Mucosa of descending colon (tissue), 3 donors: ENCODE data around the gene IQCK. TPM values are rescaled to one million over a fixed set of nuclear protein-coding genes. Genes with fewer than 3 reads are reported as not detected.

Experiments
- ATAC-seq: fragments of 200-7000 bp; cut with Tn5 transposase; one replicate; pipeline ENCODE4 v1.9.1; 2020; ENCODE audit warnings: mild to moderate bottlenecking, moderate library complexity
- DNase-seq, 3 donors: peaks; one replicate each; pipeline ENCODE4 v3.0.0-alpha.2; 2020
- H3K36me3 ChIP-seq: fragments of 200-600 bp; one replicate; pipeline ENCODE4 v1.8.0; 2021; ENCODE audit warnings: low read depth, mild to moderate bottlenecking
- H3K4me1 ChIP-seq: fragments of 200-600 bp; one replicate; pipeline ENCODE4 v1.8.0; 2021; ENCODE audit warnings: low read depth, mild to moderate bottlenecking
- H3K4me3 ChIP-seq: fragments of 200-600 bp; one replicate; pipeline ENCODE4 v1.8.0; 2021; ENCODE audit warnings: mild to moderate bottlenecking
- H3K9me3 ChIP-seq: fragments of 200-600 bp; one replicate; pipeline ENCODE4 v1.8.0; 2021; ENCODE audit warnings: mild to moderate bottlenecking
- intact Hi-C, 2 donors: fragments of 100-400 bp; cut with DNase I in 1 of 2; cut with micrococcal nuclease in 1 of 2; formaldehyde crosslinking; loops; one replicate each; pipeline versions ENCODE4 v1.11.0 to v1.11.1; 2022; cut with DNase I, micrococcal nuclease
- total RNA-seq, 3 donors: library from RNA; stranded (reverse); fragmentation: NEBNext Ultra II Directional in 2 of 3; extraction: Animal tissue kit (Norgen Biotek cat#: 25700) in 2 of 3; gene quantifications; one replicate each; pipeline versions ENCODE4 v1.2.1 to v1.2.4, GENCODE V29; 2021 to 2023
- TF ChIP-seq, protein P1 (sequence below): fragments of 200-600 bp; IDR thresholded peaks from one replicate; pipeline ENCODE4 v1.8.0; 2022; ENCODE audit warnings: antibody characterized with exemption, mild to moderate bottlenecking
- donor health status: DM: no; HTN: no; CAD: no; lungs with moderate emphysema.
- donor health status: DM: no; HTN: no; CAD: no.
- donor health status: DM: no; HTN: yes; CAD: no.

Gene IQCK
- total RNA-seq, 3 donors from 2014 or later = 9.1 to 14.0 (median 12.0) TPM

DNA sequence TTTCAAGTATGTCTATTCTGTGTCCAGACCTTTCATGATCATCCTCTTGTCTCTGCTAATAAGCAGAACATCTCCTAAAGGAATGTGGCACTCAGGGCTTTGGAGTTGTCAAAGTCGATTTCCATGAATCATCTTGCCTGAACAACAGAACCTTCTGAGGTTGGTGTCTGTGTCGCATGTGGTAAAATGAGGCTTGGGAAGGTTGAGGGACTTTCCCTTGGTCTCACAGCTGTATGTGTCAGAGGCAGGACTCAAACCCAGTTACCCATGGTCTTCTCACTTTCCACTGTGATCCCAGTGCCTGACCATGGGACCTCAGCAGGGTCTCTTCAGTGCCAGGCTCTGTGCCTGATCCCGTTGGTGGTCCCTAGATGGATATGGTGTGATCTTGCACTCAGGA, 170.8 kb downstream of the IQCK start:
- H3K4me3 ChIP-seq = no peak overlapping the region
- ATAC-seq = no peak
- peaks cover 16% of the 10 kb centered on the region for H3K4me1 ChIP-seq
- DNase-seq = no peak
- TF ChIP-seq, protein P1, sequence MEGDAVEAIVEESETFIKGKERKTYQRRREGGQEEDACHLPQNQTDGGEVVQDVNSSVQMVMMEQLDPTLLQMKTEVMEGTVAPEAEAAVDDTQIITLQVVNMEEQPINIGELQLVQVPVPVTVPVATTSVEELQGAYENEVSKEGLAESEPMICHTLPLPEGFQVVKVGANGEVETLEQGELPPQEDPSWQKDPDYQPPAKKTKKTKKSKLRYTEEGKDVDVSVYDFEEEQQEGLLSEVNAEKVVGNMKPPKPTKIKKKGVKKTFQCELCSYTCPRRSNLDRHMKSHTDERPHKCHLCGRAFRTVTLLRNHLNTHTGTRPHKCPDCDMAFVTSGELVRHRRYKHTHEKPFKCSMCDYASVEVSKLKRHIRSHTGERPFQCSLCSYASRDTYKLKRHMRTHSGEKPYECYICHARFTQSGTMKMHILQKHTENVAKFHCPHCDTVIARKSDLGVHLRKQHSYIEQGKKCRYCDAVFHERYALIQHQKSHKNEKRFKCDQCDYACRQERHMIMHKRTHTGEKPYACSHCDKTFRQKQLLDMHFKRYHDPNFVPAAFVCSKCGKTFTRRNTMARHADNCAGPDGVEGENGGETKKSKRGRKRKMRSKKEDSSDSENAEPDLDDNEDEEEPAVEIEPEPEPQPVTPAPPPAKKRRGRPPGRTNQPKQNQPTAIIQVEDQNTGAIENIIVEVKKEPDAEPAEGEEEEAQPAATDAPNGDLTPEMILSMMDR = no peak
- no peaks in the 10 kb centered on the region for H3K36me3 ChIP-seq
- H3K9me3 ChIP-seq = no peaks in the 10 kb centered on the region
- intact Hi-C loops = loop anchor here (5.0 to 10.0 kb wide), 4 partner anchors 174 to 332 kb away; partner anchors contain the start of genes VPS35L (in 2 of the 2), IQCK (in 1 of the 2) and KNOP1 (in 1 of the 2)

GRCh38 chr16:19890901-19891300, 172.8 kb downstream of the IQCK start:
- H3K4me3 ChIP-seq = no peak overlapping the region
- no peaks in the 10 kb centered on the region for H3K36me3 ChIP-seq
- intact Hi-C loops = no loop called here
- H3K9me3 ChIP-seq = no peaks in the 10 kb centered on the region
- TF ChIP-seq, protein P1 = no peak
- no peak for ATAC-seq
- H3K4me1 ChIP-seq = peaks cover 6% of the 10 kb centered on the region
- DNase-seq = no peak

- no peaks in the 10 kb centered on the region for H3K9me3 ChIP-seq
- DNase-seq (no peak), ATAC-seq (no peak)
- intact Hi-C loops = no loop called here
- H3K4me1 ChIP-seq = no peaks in the 10 kb centered on the region
- TF ChIP-seq, protein P1 = no peak
- H3K4me3 ChIP-seq = no peak overlapping the region
- no peaks in the 10 kb centered on the region for H3K36me3 ChIP-seq
Measured at GRCh38 chr16:19892902-19893301, 174.8 kb downstream of the IQCK start.

DNA sequence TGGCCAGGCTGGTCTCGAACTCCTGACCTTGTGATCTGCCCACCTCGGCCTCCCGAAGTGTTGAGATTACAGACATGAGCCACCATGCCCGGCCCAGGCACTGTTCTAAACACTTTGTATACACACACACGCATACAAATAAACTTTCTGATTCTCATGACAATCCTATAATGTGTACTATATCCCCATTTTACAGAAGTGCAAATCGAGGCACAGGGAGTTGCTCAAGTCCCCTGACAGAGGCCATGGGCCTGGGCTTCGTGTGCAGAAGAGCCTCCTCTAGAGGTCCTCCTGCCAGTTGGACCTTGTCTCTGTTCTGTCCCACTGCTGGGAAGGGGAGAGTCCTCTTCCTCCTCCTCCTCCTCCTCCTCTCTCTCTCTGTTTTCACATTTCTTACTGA, 176.5 kb downstream of the IQCK start:
- no peak overlapping the region for H3K4me3 ChIP-seq
- intact Hi-C loops = no loop called here
- no peak for DNase-seq

GRCh38 chr16:19896951-19897350, 178.9 kb downstream of the IQCK start:
- H3K9me3 ChIP-seq = no peaks in the 10 kb centered on the region
- H3K36me3 ChIP-seq = no peaks in the 10 kb centered on the region
- H3K4me1 ChIP-seq = no peaks in the 10 kb centered on the region
- intact Hi-C loops = loop anchor here in 1 of 2 donors (5.0 kb wide), 1 partner anchor 485 kb away; no protein-coding TSS in a partner anchor
- ATAC-seq = no peak
- TF ChIP-seq, protein P1 = no peak
- no peak overlapping the region for H3K4me3 ChIP-seq
- no peak for DNase-seq

More for the DNA sequence above, 176.5 kb downstream of the IQCK start:
- no peaks in the 10 kb centered on the region for H3K9me3 ChIP-seq
- TF ChIP-seq, protein P1 = no peak
- no peak for ATAC-seq
- no peaks in the 10 kb centered on the region for H3K36me3 ChIP-seq
- H3K4me1 ChIP-seq = no peaks in the 10 kb centered on the region

DNA sequence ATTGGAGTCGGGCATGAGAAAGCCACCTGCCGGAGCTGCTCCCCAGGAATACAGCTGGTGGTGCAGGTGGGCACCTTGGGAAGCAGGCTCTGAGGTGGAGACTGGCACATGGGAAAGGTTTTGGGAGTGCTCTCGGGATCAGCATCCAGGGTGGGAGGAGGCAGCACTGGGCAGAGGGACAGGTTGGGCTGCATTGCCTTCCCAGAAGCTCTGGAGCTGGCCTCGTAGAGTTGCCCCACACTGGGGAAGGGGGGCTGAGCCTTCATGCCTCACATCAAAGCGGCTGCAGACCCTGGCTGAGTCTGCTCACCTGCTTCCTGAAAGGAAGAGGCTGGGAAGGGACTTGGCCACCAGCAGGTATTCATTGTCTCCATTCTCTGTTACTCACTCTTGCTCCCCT, 180.1 kb downstream of the IQCK start:
- no peaks in the 10 kb centered on the region for H3K9me3 ChIP-seq
- no peak overlapping the region for H3K4me3 ChIP-seq
- intact Hi-C loops = loop anchor here in 1 of 2 donors (5.0 kb wide), 1 partner anchor 484 kb away; no protein-coding TSS in a partner anchor
- DNase-seq = no peak
- no peaks in the 10 kb centered on the region for H3K4me1 ChIP-seq
- ATAC-seq = no peak
- no peaks in the 10 kb centered on the region for H3K36me3 ChIP-seq
- TF ChIP-seq, protein P1 = no peak
